ENCODE data around the gene OGFRL1. TPM values are rescaled to one million over a fixed set of nuclear protein-coding genes. Genes with fewer than 3 reads are reported as not detected.

The OGFRL1 gene
- total and polyA plus RNA-seq, 2 donors (not counting 1 experiment from before 2014, with no cell fraction given), result 6.4 to 31.6 TPM

DNA sequence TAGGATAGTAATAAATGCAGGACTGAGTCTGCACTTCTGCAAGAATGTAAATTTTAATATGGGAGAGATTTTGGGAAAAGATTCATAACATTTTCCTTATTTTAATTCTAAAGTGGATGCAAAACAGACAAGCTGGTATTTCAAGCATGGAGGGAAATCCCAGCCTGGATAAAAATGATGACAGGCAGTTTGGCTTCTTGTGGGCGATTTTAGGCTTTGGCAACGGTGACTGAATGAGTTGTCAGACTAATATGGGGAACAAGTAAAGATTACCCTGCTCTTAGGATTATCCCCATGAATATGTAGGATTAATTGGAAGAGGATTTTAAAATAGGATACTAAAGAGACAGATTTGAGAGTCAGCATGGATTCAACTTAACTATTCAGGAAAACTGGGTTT lies 21.0 kb downstream of the OGFRL1 start:
- Histone ChIP-seq H3K9me3 (ENCODE audit: control extremely low read depth in 1 of 3, control insufficient read depth in 2 of 3, insufficient read depth in 1 of 3, low read length in 2 of 3) (no peaks in the 10 kb centered on the region), H3K27ac (ENCODE audit: low read length in 2 of 2) (no peak overlapping the region), H3K4me3 (ENCODE audit: control extremely low read depth in 1 of 5, extremely low read depth in 1 of 5, insufficient read depth in 1 of 5, low read depth in 2 of 5, low read length in 4 of 5) (no peak overlapping the region), H3K27me3 (replicated peaks in 1 of 4; ENCODE audit: control extremely low read depth in 1 of 4, control insufficient read depth in 3 of 4, insufficient read depth in 4 of 4, low read length in 3 of 4) (no peaks in the 10 kb centered on the region), H3K4me1 (ENCODE audit: control insufficient read depth in 2 of 2, insufficient read depth in 2 of 2, low read length in 2 of 2) (no peaks in the 10 kb centered on the region), H4K20me1 (ENCODE audit: control insufficient read depth, insufficient read depth, low read length, poor library complexity, severe bottlenecking) (no peaks in the 10 kb centered on the region), H3K79me2 (ENCODE audit: control insufficient read depth, insufficient read depth, low read length) (no peaks in the 10 kb centered on the region), H2AFZ (ENCODE audit: insufficient read depth, low read depth, low read length, poor library complexity, severe bottlenecking) (no peak overlapping the region), H3K36me3 (replicated peaks in 1 of 2; ENCODE audit: control extremely low read depth in 1 of 2, control insufficient read depth in 1 of 2, extremely low read depth in 1 of 2, insufficient read depth in 2 of 2, low read length in 1 of 2) (no peaks in the 10 kb centered on the region), H3K9ac (ENCODE audit: low read length) (no peak overlapping the region), H3K4me2 (replicated peaks; ENCODE audit: low read depth, low read length, poor library complexity, severe bottlenecking) (no peak overlapping the region)
- no peak for ATAC-seq (ENCODE audit: low read depth)
- Mint-ChIP-seq H3K9me3 (ENCODE audit: insufficient read depth) (no peaks in the 10 kb centered on the region), H3K27me3 (no peaks in the 10 kb centered on the region), H3K4me3 (no peak overlapping the region), H3K4me1 (no peaks in the 10 kb centered on the region), H3K27ac (no peak overlapping the region)
- ChIA-PET CTCF (no interaction called here), POLR2A (no interaction called here)
- TF ChIP-seq, protein P1, sequence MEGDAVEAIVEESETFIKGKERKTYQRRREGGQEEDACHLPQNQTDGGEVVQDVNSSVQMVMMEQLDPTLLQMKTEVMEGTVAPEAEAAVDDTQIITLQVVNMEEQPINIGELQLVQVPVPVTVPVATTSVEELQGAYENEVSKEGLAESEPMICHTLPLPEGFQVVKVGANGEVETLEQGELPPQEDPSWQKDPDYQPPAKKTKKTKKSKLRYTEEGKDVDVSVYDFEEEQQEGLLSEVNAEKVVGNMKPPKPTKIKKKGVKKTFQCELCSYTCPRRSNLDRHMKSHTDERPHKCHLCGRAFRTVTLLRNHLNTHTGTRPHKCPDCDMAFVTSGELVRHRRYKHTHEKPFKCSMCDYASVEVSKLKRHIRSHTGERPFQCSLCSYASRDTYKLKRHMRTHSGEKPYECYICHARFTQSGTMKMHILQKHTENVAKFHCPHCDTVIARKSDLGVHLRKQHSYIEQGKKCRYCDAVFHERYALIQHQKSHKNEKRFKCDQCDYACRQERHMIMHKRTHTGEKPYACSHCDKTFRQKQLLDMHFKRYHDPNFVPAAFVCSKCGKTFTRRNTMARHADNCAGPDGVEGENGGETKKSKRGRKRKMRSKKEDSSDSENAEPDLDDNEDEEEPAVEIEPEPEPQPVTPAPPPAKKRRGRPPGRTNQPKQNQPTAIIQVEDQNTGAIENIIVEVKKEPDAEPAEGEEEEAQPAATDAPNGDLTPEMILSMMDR (IDR thresholded peaks at IDR 0.05), result no peak
- TF ChIP-seq EZH2 (IDR thresholded peaks at IDR 0.05; ENCODE audit: borderline replicate concordance, insufficient read depth, low read depth, low read length, poor library complexity, severe bottlenecking), result no peak
- 92% methylated on average over 2 of the region's 2 CpGs for WGBS (ENCODE audit: insufficient coverage)
- no peak for DNase-seq
- intact Hi-C loops (cut with micrococcal nuclease), result no loop called here

DNA sequence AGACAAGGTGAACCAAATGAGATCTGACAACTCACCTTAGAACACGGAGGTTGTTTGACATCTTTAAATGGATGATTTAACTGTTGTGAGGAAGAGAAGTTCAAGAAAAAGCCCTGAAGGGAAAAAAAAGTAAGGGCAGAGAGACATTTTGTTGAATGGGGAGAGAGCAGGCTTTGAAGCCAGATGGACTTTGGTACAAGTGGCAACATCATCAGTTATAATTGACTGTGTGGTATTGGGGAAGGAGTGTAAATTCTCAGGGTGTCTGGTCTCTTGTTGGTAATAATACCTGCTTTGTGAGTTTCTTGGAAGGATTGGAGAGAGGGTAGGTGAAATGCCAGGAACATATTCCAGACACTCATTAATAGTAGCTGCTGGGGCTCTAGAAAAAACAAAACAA lies 21.6 kb downstream of the OGFRL1 start:
- Histone ChIP-seq H3K27me3 (replicated peaks in 1 of 4; ENCODE audit: control extremely low read depth in 1 of 4, control insufficient read depth in 3 of 4, insufficient read depth in 4 of 4, low read length in 3 of 4) (no peaks in the 10 kb centered on the region), H3K9ac (ENCODE audit: low read length) (no peak overlapping the region), H3K79me2 (ENCODE audit: control insufficient read depth, insufficient read depth, low read length) (no peaks in the 10 kb centered on the region), H3K4me1 (ENCODE audit: control insufficient read depth in 2 of 2, insufficient read depth in 2 of 2, low read length in 2 of 2) (no peaks in the 10 kb centered on the region), H3K36me3 (replicated peaks in 1 of 2; ENCODE audit: control extremely low read depth in 1 of 2, control insufficient read depth in 1 of 2, extremely low read depth in 1 of 2, insufficient read depth in 2 of 2, low read length in 1 of 2) (no peaks in the 10 kb centered on the region), H3K4me2 (replicated peaks; ENCODE audit: low read depth, low read length, poor library complexity, severe bottlenecking) (no peak overlapping the region), H3K4me3 (ENCODE audit: control extremely low read depth in 1 of 5, extremely low read depth in 1 of 5, insufficient read depth in 1 of 5, low read depth in 2 of 5, low read length in 4 of 5) (no peak overlapping the region), H4K20me1 (ENCODE audit: control insufficient read depth, insufficient read depth, low read length, poor library complexity, severe bottlenecking) (no peaks in the 10 kb centered on the region), H2AFZ (ENCODE audit: insufficient read depth, low read depth, low read length, poor library complexity, severe bottlenecking) (no peak overlapping the region), H3K9me3 (ENCODE audit: control extremely low read depth in 1 of 3, control insufficient read depth in 2 of 3, insufficient read depth in 1 of 3, low read length in 2 of 3) (no peaks in the 10 kb centered on the region), H3K27ac (ENCODE audit: low read length in 2 of 2) (no peak overlapping the region)
- H3K9me3 Mint-ChIP-seq (ENCODE audit: insufficient read depth), result no peaks in the 10 kb centered on the region
- POLR2A ChIA-PET, result no interaction called here
- intact Hi-C loops (cut with micrococcal nuclease), result no loop called here
- H3K27me3 Mint-ChIP-seq, result no peaks in the 10 kb centered on the region
- CTCF ChIA-PET, result interaction anchor here (0.8 kb wide), 1 partner anchor 119 kb away, joined by 3 read pairs; no protein-coding TSS in a partner anchor
- DNase-seq (no peak), ATAC-seq (ENCODE audit: low read depth) (no peak)
- 100% methylated on average over 1 of the region's 1 CpG for WGBS (ENCODE audit: insufficient coverage)
- no peak overlapping the region for H3K27ac Mint-ChIP-seq
- H3K4me3 Mint-ChIP-seq, result no peak overlapping the region
- no peak for TF ChIP-seq EZH2 (IDR thresholded peaks at IDR 0.05; ENCODE audit: borderline replicate concordance, insufficient read depth, low read depth, low read length, poor library complexity, severe bottlenecking)
- TF ChIP-seq, protein P1 (IDR thresholded peaks at IDR 0.05), result no peak
- H3K4me1 Mint-ChIP-seq, result no peaks in the 10 kb centered on the region
